Tibial nerve (tissue), 4 donors: ENCODE measurements around the gene USF3. TPM values are rescaled to one million over a fixed set of nuclear protein-coding genes. Genes with fewer than 3 reads are reported as not detected.

Experiments
- DNase-seq, 2 donors: peaks; one replicate each; pipeline ENCODE4 v3.0.0-alpha.2; 2019; ENCODE audit warnings: low spot score in 2 of 2
- H3K27ac ChIP-seq, 4 donors: fragments of 200-600 bp; sonication (generic) in 3 of 4; one replicate each; pipeline ENCODE4 v1.5.1; 2017 to 2019; ENCODE audit warnings: mild to moderate bottlenecking in 1 of 4
- H3K27me3 ChIP-seq, 2 donors: fragments of 200-600 bp; sonication (generic) in 1 of 2; one replicate each; pipeline versions ENCODE4 v1.5.1 to v1.6.0; 2017 to 2019
- H3K36me3 ChIP-seq, 3 donors: fragments of 200-600 bp; sonication (generic); one replicate each; pipeline ENCODE4 v1.5.1; 2018 to 2019
- H3K4me1 ChIP-seq, 4 donors: fragments of 200-600 bp; sonication (generic) in 3 of 4; one replicate each; pipeline ENCODE4 v1.5.1; 2017 to 2019
- H3K4me3 ChIP-seq, 4 donors: fragments of 200-600 bp; sonication (generic) in 3 of 4; one replicate each; pipeline ENCODE4 v1.5.1; 2017 to 2019; ENCODE audit warnings: mild to moderate bottlenecking in 1 of 4, moderate library complexity in 1 of 4
- H3K9me3 ChIP-seq, 4 donors: fragments of 200-600 bp; sonication (generic) in 3 of 4; one replicate each; pipeline ENCODE4 v1.5.1; 2017 to 2019
- EP300 ChIP-seq, 2 donors: sonication (generic); formaldehyde crosslinking; IDR thresholded peaks; one replicate each; pipeline ENCODE4 v1.6.1; 2017; ENCODE audit warnings: antibody characterized with exemption in 2 of 2, mild to moderate bottlenecking in 1 of 2
- POLR2A ChIP-seq, 2 donors: fragments of 450-650 bp; IDR thresholded peaks; one replicate each; pipeline ENCODE4 v1.6.1; 2017; ENCODE audit warnings: antibody characterized with exemption in 2 of 2, mild to moderate bottlenecking in 2 of 2, moderate library complexity in 2 of 2
- WGBS, 2 donors: methylation state at CpG; one replicate each; pipeline ENCODE4 v1.1.5; 2018; 5-methylcytosine and 5-hydroxymethylcytosine counted together
- total RNA-seq, 4 donors: library from RNA; depleted of rRNA; stranded (reverse); fragments of >200 nt; gene quantifications; one replicate each; pipeline ENCODE4 v1.1.0, GENCODE V29; 2016
- TF ChIP-seq, protein P1 (sequence below), 5 experiments: fragments of 200-600 bp in 3 of 5; fragments of 450-650 bp in 2 of 5; sonication (generic) in 3 of 5; IDR thresholded peaks; one replicate each; pipeline ENCODE4 v1.5.1; 2016 to 2019; ENCODE audit warnings: antibody characterized with exemption in 5 of 5, mild to moderate bottlenecking in 3 of 5, moderate library complexity in 2 of 5

USF3 gene
- total RNA-seq, 4 donors from 2014 or later: 16.8 to 22.6 (median 19.4) TPM

GRCh38 chr3:113628788-113629187, 67.7 kb downstream of the USF3 start:
- WGBS, 2 donors: 88 to 89% methylated on average over 6 of the region's 6 CpGs
- DNase-seq: no peak
- H3K4me1 ChIP-seq: peaks cover 0 to 17% (median 1%) of the 10 kb centered on the region in 4 donors
- H3K4me3 ChIP-seq: no peak overlapping the region
- no peak overlapping the region for H3K27ac ChIP-seq
- H3K27me3 ChIP-seq: no peaks in the 10 kb centered on the region
- no peaks in the 10 kb centered on the region for H3K9me3 ChIP-seq
- no peaks in the 10 kb centered on the region for H3K36me3 ChIP-seq
- TF ChIP-seq, protein P1, sequence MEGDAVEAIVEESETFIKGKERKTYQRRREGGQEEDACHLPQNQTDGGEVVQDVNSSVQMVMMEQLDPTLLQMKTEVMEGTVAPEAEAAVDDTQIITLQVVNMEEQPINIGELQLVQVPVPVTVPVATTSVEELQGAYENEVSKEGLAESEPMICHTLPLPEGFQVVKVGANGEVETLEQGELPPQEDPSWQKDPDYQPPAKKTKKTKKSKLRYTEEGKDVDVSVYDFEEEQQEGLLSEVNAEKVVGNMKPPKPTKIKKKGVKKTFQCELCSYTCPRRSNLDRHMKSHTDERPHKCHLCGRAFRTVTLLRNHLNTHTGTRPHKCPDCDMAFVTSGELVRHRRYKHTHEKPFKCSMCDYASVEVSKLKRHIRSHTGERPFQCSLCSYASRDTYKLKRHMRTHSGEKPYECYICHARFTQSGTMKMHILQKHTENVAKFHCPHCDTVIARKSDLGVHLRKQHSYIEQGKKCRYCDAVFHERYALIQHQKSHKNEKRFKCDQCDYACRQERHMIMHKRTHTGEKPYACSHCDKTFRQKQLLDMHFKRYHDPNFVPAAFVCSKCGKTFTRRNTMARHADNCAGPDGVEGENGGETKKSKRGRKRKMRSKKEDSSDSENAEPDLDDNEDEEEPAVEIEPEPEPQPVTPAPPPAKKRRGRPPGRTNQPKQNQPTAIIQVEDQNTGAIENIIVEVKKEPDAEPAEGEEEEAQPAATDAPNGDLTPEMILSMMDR (IDR thresholded peaks at IDR 0.05): no peak
- TF ChIP-seq POLR2A (IDR thresholded peaks at IDR 0.05) (no peak), EP300 (IDR thresholded peaks at IDR 0.05) (no peak)

- TF ChIP-seq EP300 (IDR thresholded peaks at IDR 0.05): no peak
- H3K9me3 ChIP-seq: no peaks in the 10 kb centered on the region
- 83 to 86% methylated on average over 2 of the region's 2 CpGs for WGBS, 2 donors
Measured at GRCh38 chr3:113628316-113628715, 68.1 kb downstream of the USF3 start.

GRCh38 chr3:113626503-113627371, 69.7 kb downstream of the USF3 start:
- Histone ChIP-seq H3K4me3 (peak overlapping the region in 2 of 4 donors; percentile 2 to 27), H3K4me1 (peaks cover 0 to 17% (median 1%) of the 10 kb centered on the region in 4 donors), H3K27ac (peak overlapping the region in 1 of 4 donors; percentile 38), H3K36me3 (no peaks in the 10 kb centered on the region), H3K27me3 (no peaks in the 10 kb centered on the region), H3K9me3 (no peaks in the 10 kb centered on the region)
- DNase-seq: peak; percentile 35 to 61
- TF ChIP-seq EP300 (IDR thresholded peaks at IDR 0.05) (no peak), POLR2A (IDR thresholded peaks at IDR 0.05) (no peak)
- TF ChIP-seq, protein P1 (IDR thresholded peaks at IDR 0.05): peak; percentile 65 to 72 (median 69)
- WGBS, 2 donors: 20 to 22% methylated on average over 10 of the region's 10 CpGs

More at GRCh38 chr3:113628316-113628715, 68.1 kb downstream of the USF3 start:
- no peak overlapping the region for H3K4me3 ChIP-seq
- no peak overlapping the region for H3K27ac ChIP-seq
- no peaks in the 10 kb centered on the region for H3K27me3 ChIP-seq
- no peaks in the 10 kb centered on the region for H3K36me3 ChIP-seq
- H3K4me1 ChIP-seq: peaks cover 0 to 17% (median 1%) of the 10 kb centered on the region in 4 donors
- no peak for DNase-seq

GRCh38 chr3:113625834-113626233, 70.6 kb downstream of the USF3 start:
- peak overlapping the region in 2 of 4 donors; percentile 38 to 53 for H3K27ac ChIP-seq
- no peak for DNase-seq
- TF ChIP-seq, protein P1 (IDR thresholded peaks at IDR 0.05): no peak
- TF ChIP-seq EP300 (IDR thresholded peaks at IDR 0.05): peak in 1 of 2 donors; percentile 24
- peak overlapping the region in 2 of 4 donors; percentile 2 to 27 for H3K4me3 ChIP-seq
- H3K4me1 ChIP-seq: peaks cover 0 to 17% (median 1%) of the 10 kb centered on the region in 4 donors
- no peaks in the 10 kb centered on the region for H3K9me3 ChIP-seq
- no peaks in the 10 kb centered on the region for H3K36me3 ChIP-seq
- H3K27me3 ChIP-seq: no peaks in the 10 kb centered on the region
- WGBS, 2 donors: 56 to 58% methylated on average over 12 of the region's 12 CpGs

GRCh38 chr3:113623811-113624210, 72.6 kb downstream of the USF3 start:
- Histone ChIP-seq H3K27me3 (no peaks in the 10 kb centered on the region), H3K4me1 (peaks cover 0 to 5% (median 1%) of the 10 kb centered on the region in 4 donors), H3K27ac (no peak overlapping the region), H3K9me3 (no peaks in the 10 kb centered on the region), H3K4me3 (peak overlapping the region in 1 of 4 donors; percentile 28), H3K36me3 (no peaks in the 10 kb centered on the region)
- WGBS, 2 donors: 71 to 87% methylated on average over 7 of the region's 7 CpGs
- DNase-seq: no peak
- TF ChIP-seq, protein P1 (IDR thresholded peaks at IDR 0.05): no peak
- TF ChIP-seq EP300 (IDR thresholded peaks at IDR 0.05) (no peak), POLR2A (IDR thresholded peaks at IDR 0.05) (no peak)
